SK-N-SH treated with all-trans-retinoic acid at 6 μM for 48 hours (cell line): ENCODE measurements around the gene SSNA1.
A peak's percentile ranks its signal among the peaks of the same experiment; 100 is the strongest.

Experiments used
- ATAC-seq: fragments of 200-7000 bp; cut with Tn5 transposase; 3 replicates; pipeline ENCODE4 v1.9.1; 2020; ENCODE audit warnings: mild to moderate bottlenecking, moderate library complexity
- ARNTL ChIP-seq: fragments of 450-650 bp; formaldehyde crosslinking; IDR thresholded peaks from 2 replicates; pipeline ENCODE4 v1.5.0; 2020; ENCODE audit warnings: low read depth, mild to moderate bottlenecking, moderate library complexity, borderline replicate concordance
- BACH2 ChIP-seq: fragments of 250-450 bp; sonication (Bioruptor Pico); IDR thresholded peaks from 2 replicates; pipeline ENCODE4 v1.9.0; 2021; ENCODE audit warnings: mild to moderate bottlenecking, borderline replicate concordance
- CREB5 ChIP-seq: fragments of 250-450 bp; sonication (Bioruptor Pico); IDR thresholded peaks from 2 replicates; pipeline ENCODE4 v1.5.1; 2020; ENCODE audit warnings: low read depth, mild to moderate bottlenecking, moderate library complexity
- CSDC2 ChIP-seq: fragments of 250-450 bp; sonication (Bioruptor Pico); IDR thresholded peaks from 2 replicates; pipeline ENCODE4 v1.5.0; 2020; ENCODE audit warnings: mild to moderate bottlenecking, moderate library complexity
- CSRNP3 ChIP-seq: fragments of 250-450 bp; sonication (Bioruptor Pico); IDR thresholded peaks from 2 replicates; pipeline ENCODE4 v1.5.1; 2021; ENCODE audit warnings: mild to moderate bottlenecking, moderate library complexity
- ESRRG ChIP-seq: fragments of 250-450 bp; sonication (Bioruptor Pico); IDR thresholded peaks from 2 replicates; pipeline ENCODE4 v1.6.1; 2021; ENCODE audit warnings: mild to moderate bottlenecking
- ISL1 ChIP-seq: fragments of 250-450 bp; sonication (Bioruptor Pico); IDR thresholded peaks from 2 replicates; pipeline ENCODE4 v2.1.2; 2022; ENCODE audit warnings: mild to moderate bottlenecking, moderate library complexity
- POU6F1 ChIP-seq: fragments of 250-450 bp; sonication (Bioruptor Pico); IDR thresholded peaks from 2 replicates; pipeline ENCODE4 v1.8.0; 2021; ENCODE audit warnings: low read depth, mild to moderate bottlenecking, moderate library complexity, borderline replicate concordance
- PPARA ChIP-seq: fragments of 250-450 bp; sonication (Bioruptor Pico); IDR thresholded peaks from 2 replicates; pipeline ENCODE4 v1.5.0; 2020; ENCODE audit warnings: mild to moderate bottlenecking, borderline replicate concordance
- RARB ChIP-seq: fragments of 250-450 bp; sonication (Bioruptor Pico); IDR thresholded peaks from 2 replicates; pipeline ENCODE4 v1.8.0; 2021; ENCODE audit warnings: mild to moderate bottlenecking, moderate library complexity
- SNAI2 ChIP-seq: fragments of 250-450 bp; sonication (Bioruptor Pico); IDR thresholded peaks from 2 replicates; pipeline ENCODE4 v1.5.0; 2020; ENCODE audit warnings: mild to moderate bottlenecking, moderate library complexity
- TOX ChIP-seq: fragments of 250-450 bp; sonication (Bioruptor Pico); IDR thresholded peaks from 2 replicates; pipeline ENCODE4 v1.8.0; 2021; ENCODE audit warnings: mild to moderate bottlenecking, moderate library complexity, borderline replicate concordance
- ZFP3 ChIP-seq: fragments of 250-450 bp; sonication (Bioruptor Pico); IDR thresholded peaks from 2 replicates; pipeline ENCODE4 v1.5.0; 2020; ENCODE audit warnings: mild to moderate bottlenecking, moderate library complexity
- ZFP30 ChIP-seq: fragments of 450-650 bp; formaldehyde crosslinking; IDR thresholded peaks from 2 replicates; pipeline ENCODE4 v1.5.0; 2022; ENCODE audit warnings: mild to moderate bottlenecking, moderate library complexity
- ZNF565 ChIP-seq: fragments of 450-650 bp; formaldehyde crosslinking; conservative IDR thresholded peaks from 2 replicates; pipeline ENCODE4 v1.5.0; 2020; ENCODE audit warnings: low read depth, mild to moderate bottlenecking, moderate library complexity
- ZNF70 ChIP-seq: fragments of 450-650 bp; formaldehyde crosslinking; IDR thresholded peaks from 2 replicates; pipeline ENCODE4 v1.5.0; 2020; ENCODE audit warnings: mild to moderate bottlenecking, moderate library complexity
- ZNF8 ChIP-seq: fragments of 450-650 bp; formaldehyde crosslinking; IDR thresholded peaks from 2 replicates; pipeline ENCODE4 v1.5.0; 2020; ENCODE audit warnings: mild to moderate bottlenecking, moderate library complexity
- TF ChIP-seq, protein P1 (sequence below): fragments of 250-450 bp; sonication (Bioruptor Pico); IDR thresholded peaks from 2 replicates; pipeline ENCODE4 v1.5.0; 2020; ENCODE audit warnings: mild to moderate bottlenecking, moderate library complexity
- TF ChIP-seq, protein P2 (sequence below): fragments of 250-450 bp; sonication (Bioruptor Pico); IDR thresholded peaks from 2 replicates; pipeline ENCODE4 v1.8.0; 2020; ENCODE audit warnings: mild to moderate bottlenecking, moderate library complexity, borderline replicate concordance

The SSNA1 gene

DNA sequence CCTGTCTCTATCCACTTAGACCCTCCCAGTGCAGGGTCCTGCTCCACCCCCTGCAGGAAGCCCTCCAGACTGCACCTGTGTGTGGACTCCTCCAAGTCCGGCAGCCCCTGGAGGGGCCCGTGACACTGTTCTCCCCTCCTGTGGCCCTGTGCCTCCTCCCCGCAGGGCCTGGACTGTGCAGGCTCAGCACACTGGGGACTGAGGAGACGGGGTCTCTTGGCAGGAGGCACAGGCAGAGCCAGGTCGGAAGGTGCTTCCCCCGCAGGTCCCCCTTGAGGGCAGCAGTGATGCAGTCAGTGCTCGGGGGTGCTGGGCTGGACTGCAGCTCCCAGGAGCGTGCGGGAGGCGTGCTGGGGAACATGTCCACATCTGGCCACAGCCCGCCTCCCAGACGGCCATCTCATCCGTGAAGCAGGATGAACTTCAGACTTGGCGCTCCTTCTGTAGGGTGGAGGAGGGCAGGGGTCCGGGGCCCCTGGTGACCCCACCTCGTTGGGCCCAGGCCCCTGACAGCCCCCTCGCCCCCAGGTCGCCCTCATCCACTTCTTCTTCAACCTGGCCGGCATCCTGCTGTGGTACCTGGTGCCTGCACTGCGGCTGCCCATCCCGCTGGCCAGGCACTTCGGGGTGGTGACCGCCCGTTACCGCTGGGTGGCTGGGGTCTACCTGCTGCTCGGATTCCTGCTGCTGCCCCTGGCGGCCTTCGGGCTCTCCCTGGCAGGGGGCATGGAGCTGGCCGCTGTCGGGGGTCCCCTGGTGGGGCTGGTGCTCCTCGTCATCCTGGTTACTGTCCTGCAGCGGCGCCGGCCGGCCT is 47.2 kb downstream of the SSNA1 start (continued):
- TF ChIP-seq, protein P1, sequence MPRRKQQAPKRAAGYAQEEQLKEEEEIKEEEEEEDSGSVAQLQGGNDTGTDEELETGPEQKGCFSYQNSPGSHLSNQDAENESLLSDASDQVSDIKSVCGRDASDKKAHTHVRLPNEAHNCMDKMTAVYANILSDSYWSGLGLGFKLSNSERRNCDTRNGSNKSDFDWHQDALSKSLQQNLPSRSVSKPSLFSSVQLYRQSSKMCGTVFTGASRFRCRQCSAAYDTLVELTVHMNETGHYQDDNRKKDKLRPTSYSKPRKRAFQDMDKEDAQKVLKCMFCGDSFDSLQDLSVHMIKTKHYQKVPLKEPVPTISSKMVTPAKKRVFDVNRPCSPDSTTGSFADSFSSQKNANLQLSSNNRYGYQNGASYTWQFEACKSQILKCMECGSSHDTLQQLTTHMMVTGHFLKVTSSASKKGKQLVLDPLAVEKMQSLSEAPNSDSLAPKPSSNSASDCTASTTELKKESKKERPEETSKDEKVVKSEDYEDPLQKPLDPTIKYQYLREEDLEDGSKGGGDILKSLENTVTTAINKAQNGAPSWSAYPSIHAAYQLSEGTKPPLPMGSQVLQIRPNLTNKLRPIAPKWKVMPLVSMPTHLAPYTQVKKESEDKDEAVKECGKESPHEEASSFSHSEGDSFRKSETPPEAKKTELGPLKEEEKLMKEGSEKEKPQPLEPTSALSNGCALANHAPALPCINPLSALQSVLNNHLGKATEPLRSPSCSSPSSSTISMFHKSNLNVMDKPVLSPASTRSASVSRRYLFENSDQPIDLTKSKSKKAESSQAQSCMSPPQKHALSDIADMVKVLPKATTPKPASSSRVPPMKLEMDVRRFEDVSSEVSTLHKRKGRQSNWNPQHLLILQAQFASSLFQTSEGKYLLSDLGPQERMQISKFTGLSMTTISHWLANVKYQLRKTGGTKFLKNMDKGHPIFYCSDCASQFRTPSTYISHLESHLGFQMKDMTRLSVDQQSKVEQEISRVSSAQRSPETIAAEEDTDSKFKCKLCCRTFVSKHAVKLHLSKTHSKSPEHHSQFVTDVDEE (CRISPR knock-in tag): no peak
- TF ChIP-seq PPARA (CRISPR knock-in tag) (no peak), CSDC2 (no peak), ZFP3 (CRISPR knock-in tag) (no peak), POU6F1 (CRISPR knock-in tag) (no peak), ZNF70 (CRISPR knock-in tag) (no peak), ZFP30 (CRISPR knock-in tag) (no peak)

DNA sequence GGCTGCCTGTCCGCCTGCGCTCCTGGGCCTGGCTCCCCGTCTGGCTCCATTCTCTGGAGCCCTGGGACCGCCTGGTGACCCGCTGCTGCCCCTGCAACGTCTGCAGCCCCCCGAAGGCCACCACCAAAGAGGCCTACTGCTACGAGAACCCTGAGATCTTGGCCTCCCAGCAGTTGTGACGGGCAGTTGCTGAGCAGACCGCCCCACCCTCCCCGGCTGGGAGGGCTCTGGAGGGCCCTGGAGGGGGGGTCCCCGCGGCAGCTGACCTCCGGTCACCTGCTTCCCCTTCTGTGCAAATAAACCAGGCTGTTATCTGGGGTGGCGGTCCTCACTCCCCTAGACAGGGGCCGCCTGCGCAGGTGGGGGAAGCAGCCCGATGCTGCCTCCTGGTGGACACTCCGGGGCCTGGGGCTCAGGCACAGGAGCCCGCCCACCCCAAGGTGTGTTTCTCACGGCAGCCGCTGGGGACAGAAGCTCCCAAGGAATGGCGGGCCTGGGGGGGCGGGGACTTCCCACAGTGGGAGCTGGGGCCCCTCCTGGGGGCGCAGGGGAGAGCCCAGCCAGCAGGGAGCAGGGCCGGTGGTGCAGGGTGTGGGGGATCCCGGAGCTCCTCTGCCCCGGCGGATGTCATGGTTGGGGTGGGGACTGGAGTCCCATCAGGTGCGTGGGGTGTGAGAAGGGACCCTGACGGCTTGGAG is 47.9 kb downstream of the SSNA1 start:
- peak; percentile 65 for ATAC-seq

GRCh38 chr9:137236936-137237421 is 48.5 kb downstream of the SSNA1 start:
- ATAC-seq: no peak
- no peak for TF ChIP-seq CSRNP3 (CRISPR knock-in tag)
- no peak for TF ChIP-seq BACH2 (CRISPR knock-in tag)
- no peak for TF ChIP-seq CREB5 (CRISPR knock-in tag)
- no peak for TF ChIP-seq ISL1
- no peak for TF ChIP-seq CSDC2
- no peak for TF ChIP-seq ZFP30 (CRISPR knock-in tag)
- TF ChIP-seq, protein P1 (CRISPR knock-in tag): no peak
- TF ChIP-seq ESRRG (CRISPR knock-in tag): no peak
- TF ChIP-seq ZFP3 (CRISPR knock-in tag): no peak
- no peak for TF ChIP-seq SNAI2 (CRISPR knock-in tag)
- TF ChIP-seq ZNF8 (CRISPR knock-in tag): no peak
- TF ChIP-seq ARNTL (CRISPR knock-in tag): no peak
- no peak for TF ChIP-seq ZNF70 (CRISPR knock-in tag)
- no peak for TF ChIP-seq RARB
- no peak for TF ChIP-seq ZNF565 (CRISPR knock-in tag)
- TF ChIP-seq, protein P2, sequence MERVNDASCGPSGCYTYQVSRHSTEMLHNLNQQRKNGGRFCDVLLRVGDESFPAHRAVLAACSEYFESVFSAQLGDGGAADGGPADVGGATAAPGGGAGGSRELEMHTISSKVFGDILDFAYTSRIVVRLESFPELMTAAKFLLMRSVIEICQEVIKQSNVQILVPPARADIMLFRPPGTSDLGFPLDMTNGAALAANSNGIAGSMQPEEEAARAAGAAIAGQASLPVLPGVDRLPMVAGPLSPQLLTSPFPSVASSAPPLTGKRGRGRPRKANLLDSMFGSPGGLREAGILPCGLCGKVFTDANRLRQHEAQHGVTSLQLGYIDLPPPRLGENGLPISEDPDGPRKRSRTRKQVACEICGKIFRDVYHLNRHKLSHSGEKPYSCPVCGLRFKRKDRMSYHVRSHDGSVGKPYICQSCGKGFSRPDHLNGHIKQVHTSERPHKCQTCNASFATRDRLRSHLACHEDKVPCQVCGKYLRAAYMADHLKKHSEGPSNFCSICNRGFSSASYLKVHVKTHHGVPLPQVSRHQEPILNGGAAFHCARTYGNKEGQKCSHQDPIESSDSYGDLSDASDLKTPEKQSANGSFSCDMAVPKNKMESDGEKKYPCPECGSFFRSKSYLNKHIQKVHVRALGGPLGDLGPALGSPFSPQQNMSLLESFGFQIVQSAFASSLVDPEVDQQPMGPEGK (CRISPR knock-in tag): no peak
- no peak for TF ChIP-seq TOX

More for the DNA sequence above, 47.9 kb downstream of the SSNA1 start:
- TF ChIP-seq SNAI2 (CRISPR knock-in tag) (no peak), ZNF70 (CRISPR knock-in tag) (no peak), ZNF565 (CRISPR knock-in tag) (no peak)
- TF ChIP-seq, protein P2 (CRISPR knock-in tag): peak; percentile 42; the same call in 1 of the 2 replicates
- TF ChIP-seq, all 23 proteins: peak for 1
